ENCODE measurements around the gene PKNOX1.

GRCh38 chr21:42929969-42930368, 44.4 kb upstream of the PKNOX1 start:
- TF ChIP-seq CTCF (IDR thresholded peaks at IDR 0.05), result no peak
- TF ChIP-seq POLR2AphosphoS5 (IDR thresholded peaks at IDR 0.05; ENCODE audit: insufficient read depth in 1 of 2, low read depth in 1 of 2), result no peak

Data from vagina (tissue), 2 donors.